HG03064 (cell line): ENCODE data around the gene RNASE8.

Experiments used
- ATAC-seq: cut with Tn5 transposase; IDR thresholded peaks from one replicate; pipeline ENCODE4 v1.9.1; 2021; ENCODE audit warnings: low read depth; ENCODE audit not compliant: unreplicated experiment

Gene RNASE8

DNA sequence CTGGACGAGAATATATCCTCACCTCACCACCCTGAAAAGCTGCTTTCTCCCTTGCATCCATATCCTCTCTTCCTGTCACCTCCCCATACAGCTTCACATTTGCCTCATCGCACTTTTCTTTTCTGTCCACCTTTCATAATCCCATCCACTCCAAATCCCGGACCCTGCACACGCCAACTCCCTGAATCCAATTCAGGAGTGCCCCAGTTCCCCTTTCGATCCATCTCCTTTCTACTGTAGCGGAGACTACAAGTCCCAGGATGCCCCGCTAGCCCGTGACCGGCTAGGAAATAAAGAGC is 45.7 kb downstream of the RNASE8 start:
- ATAC-seq: no peak

DNA sequence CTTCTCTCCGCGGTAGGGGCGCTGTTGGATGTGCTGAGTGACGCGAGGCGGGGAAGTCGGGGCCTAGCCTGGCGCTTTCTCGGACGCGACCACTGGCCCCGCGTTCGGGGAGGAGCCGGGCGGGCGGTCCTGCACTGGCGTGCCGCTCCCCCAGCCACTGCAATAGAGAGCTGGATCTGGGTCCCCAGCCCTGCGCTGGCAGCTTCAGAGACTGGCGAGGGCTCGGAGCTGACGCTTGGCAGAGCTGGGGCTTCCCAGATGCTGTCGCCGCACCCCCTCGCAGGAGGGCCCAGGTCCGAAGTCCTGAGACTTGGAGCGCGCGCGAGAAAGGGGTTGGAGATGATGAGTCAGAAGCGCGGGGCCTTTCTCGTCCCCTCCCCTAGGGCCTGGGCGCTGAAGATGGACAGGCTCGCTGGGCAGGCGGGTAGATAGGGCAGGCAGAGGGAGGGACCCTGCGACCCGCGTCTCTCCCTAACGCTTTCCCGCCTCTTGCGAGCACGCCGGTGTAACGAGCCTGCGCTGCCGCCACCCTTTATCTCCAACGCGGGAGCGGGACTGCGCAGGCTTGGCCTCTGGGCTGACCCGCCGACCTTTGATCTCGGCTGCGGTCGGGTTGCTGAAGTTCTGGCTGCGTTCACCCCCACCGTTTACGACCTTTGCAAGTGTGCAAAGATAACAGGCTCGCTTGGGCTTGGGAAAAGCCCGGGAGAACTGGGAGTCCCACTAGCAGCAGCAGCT is 46.3 kb downstream of the RNASE8 start:
- ATAC-seq: peak; percentile 93

DNA sequence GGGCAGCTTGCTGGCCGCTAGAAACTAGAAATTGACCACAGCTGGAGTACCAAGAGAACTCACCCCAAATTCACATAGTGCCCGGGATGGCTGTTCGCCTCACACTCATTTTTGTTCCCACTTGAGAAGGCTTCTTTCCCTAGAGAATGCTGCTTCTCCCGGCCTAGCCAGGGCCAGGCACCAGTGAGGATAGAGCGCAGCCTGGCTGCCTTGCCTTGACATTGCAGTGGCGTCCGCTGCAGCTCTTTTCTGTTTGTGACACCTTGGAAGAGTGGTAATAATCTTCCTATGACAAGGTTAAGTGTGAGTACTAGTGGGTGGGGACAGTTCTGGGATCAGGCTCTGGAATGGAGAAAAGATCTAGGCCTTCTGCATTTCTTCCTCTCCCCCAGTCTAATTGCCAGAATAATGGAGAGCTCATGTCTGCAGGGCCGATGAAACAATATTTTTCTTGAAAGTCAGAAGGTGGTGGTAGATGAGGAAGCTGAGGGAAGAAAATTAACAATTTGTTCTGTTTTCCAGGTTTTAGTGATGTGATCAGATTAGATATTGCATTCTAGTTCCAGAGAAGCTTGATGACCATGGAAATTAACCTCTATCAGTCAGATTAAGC is 46.9 kb downstream of the RNASE8 start:
- ATAC-seq: no peak

GRCh38 chr14:21105095-21105494 is 47.5 kb downstream of the RNASE8 start:
- no peak for ATAC-seq

GRCh38 chr14:21106176-21106497 is 48.5 kb downstream of the RNASE8 start:
- ATAC-seq: no peak

DNA sequence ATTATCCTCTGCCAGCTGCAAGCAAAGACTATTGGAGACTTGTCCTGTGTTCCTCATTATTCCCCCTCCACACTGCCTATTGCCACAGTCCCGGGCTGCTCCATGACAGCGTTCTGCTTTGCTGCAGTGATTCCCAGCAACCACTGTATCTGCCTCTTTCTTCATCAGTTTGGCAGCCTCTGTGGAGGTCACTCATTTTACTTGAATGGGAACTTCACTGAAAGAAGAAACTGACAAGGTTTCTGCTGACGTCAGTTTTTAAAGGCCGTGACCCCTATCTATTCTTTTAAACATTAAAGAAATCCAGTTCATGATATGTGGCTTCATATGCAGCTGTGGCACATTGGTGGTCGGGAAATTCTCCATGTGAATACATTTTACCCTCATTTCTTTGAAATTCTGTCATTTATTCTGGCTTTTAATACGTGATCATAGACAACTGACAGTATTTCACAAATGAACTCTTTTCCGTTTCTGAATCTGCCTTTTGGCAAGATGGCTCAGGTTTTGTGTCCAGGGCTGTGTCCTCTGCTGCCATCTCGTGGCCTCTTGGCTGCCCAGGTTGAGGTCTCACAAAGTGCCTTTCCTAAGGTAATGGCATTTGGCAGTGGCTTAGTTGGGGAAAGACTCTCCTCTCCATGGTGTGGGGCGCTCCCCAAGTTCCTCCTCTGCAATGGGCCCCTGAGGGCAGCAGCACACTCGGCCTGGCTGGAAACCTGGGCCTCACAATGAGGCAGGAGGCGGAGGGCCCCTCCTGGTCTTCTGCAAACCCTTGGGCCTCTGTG is 49.1 kb downstream of the RNASE8 start:
- no peak for ATAC-seq

- no peak for ATAC-seq
Measured at GRCh38 chr14:21107283-21107800, 49.7 kb downstream of the RNASE8 start.
